ENCODE results near the gene HDAC8. TPM values are rescaled to one million over a fixed set of nuclear protein-coding genes. Genes with fewer than 3 reads are reported as not detected.

HDAC8 gene
- total and polyA plus RNA-seq, 2 donors (not counting 1 experiment from before 2014, with no cell fraction given), result 13.3 to 41.9 TPM

DNA sequence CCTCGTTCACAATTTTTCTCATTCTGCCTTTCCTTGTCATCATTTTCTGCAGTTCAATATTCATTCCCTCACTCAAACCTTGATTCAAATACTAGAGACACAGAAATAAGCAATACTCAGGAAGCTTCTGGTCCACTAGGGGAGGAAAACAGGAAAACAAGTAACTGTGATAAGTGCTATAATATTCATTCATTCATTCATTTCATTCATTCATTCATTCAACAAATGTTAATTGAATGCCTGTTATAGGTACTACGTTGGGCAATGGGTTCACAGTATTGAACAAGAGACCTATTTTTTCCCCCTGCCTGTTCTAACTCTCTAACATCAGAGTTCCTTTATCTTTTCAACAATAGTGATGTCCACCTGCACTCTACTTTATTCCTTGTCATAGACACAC is 104.0 kb downstream of the HDAC8 start:
- Histone ChIP-seq H3K36me3 (replicated peaks in 1 of 2; ENCODE audit: control extremely low read depth in 1 of 2, control insufficient read depth in 1 of 2, extremely low read depth in 1 of 2, insufficient read depth in 2 of 2, low read length in 1 of 2) (no peaks in the 10 kb centered on the region), H3K27me3 (replicated peaks in 1 of 4; ENCODE audit: control extremely low read depth in 1 of 4, control insufficient read depth in 3 of 4, insufficient read depth in 4 of 4, low read length in 3 of 4) (no peaks in the 10 kb centered on the region), H3K4me3 (ENCODE audit: control extremely low read depth in 1 of 5, extremely low read depth in 1 of 5, insufficient read depth in 1 of 5, low read depth in 2 of 5, low read length in 4 of 5) (no peak overlapping the region), H4K20me1 (ENCODE audit: control insufficient read depth, insufficient read depth, low read length, poor library complexity, severe bottlenecking) (no peaks in the 10 kb centered on the region), H3K9ac (ENCODE audit: low read length) (no peak overlapping the region), H3K27ac (ENCODE audit: low read length in 2 of 2) (no peak overlapping the region), H3K79me2 (ENCODE audit: control insufficient read depth, insufficient read depth, low read length) (no peaks in the 10 kb centered on the region), H3K4me1 (ENCODE audit: control insufficient read depth in 2 of 2, insufficient read depth in 2 of 2, low read length in 2 of 2) (no peaks in the 10 kb centered on the region), H2AFZ (ENCODE audit: insufficient read depth, low read depth, low read length, poor library complexity, severe bottlenecking) (no peak overlapping the region), H3K9me3 (ENCODE audit: control extremely low read depth in 1 of 3, control insufficient read depth in 2 of 3, insufficient read depth in 1 of 3, low read length in 2 of 3) (no peaks in the 10 kb centered on the region), H3K4me2 (replicated peaks; ENCODE audit: low read depth, low read length, poor library complexity, severe bottlenecking) (no peak overlapping the region)
- TF ChIP-seq EZH2 (IDR thresholded peaks at IDR 0.05; ENCODE audit: borderline replicate concordance, insufficient read depth, low read depth, low read length, poor library complexity, severe bottlenecking), result no peak
- TF ChIP-seq, protein P1, sequence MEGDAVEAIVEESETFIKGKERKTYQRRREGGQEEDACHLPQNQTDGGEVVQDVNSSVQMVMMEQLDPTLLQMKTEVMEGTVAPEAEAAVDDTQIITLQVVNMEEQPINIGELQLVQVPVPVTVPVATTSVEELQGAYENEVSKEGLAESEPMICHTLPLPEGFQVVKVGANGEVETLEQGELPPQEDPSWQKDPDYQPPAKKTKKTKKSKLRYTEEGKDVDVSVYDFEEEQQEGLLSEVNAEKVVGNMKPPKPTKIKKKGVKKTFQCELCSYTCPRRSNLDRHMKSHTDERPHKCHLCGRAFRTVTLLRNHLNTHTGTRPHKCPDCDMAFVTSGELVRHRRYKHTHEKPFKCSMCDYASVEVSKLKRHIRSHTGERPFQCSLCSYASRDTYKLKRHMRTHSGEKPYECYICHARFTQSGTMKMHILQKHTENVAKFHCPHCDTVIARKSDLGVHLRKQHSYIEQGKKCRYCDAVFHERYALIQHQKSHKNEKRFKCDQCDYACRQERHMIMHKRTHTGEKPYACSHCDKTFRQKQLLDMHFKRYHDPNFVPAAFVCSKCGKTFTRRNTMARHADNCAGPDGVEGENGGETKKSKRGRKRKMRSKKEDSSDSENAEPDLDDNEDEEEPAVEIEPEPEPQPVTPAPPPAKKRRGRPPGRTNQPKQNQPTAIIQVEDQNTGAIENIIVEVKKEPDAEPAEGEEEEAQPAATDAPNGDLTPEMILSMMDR (IDR thresholded peaks at IDR 0.05), result no peak
- Mint-ChIP-seq H3K27ac (no peak overlapping the region), H3K4me1 (no peaks in the 10 kb centered on the region), H3K27me3 (no peaks in the 10 kb centered on the region), H3K4me3 (no peak overlapping the region), H3K9me3 (ENCODE audit: insufficient read depth) (no peaks in the 10 kb centered on the region)
- DNase-seq (no peak), ATAC-seq (ENCODE audit: low read depth) (no peak)
- ChIA-PET POLR2A (no interaction called here), CTCF (no interaction called here)
- no CpG with 5 or more reads among the region's 2 CpGs for WGBS (ENCODE audit: insufficient coverage)
- intact Hi-C loops (cut with micrococcal nuclease), result no loop called here

DNA sequence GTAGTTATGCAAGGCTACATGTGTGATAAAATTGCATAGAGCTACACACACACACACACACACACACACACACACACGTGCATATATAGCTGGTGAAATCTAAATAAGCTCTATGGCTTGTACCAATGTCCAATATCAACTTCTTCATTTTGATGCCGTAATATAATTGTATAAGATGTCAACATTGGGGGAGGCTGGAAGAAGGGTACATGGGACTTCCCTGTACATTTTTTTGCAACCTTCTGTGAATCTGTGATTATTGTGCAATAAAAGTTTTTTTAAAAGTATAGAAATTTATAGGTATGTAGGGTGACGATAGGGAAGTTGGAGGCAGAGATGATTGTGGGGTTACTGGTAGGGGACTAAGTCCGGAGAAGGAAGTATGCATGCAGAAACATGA is 105.5 kb downstream of the HDAC8 start:
- Mint-ChIP-seq H3K27ac (no peak overlapping the region), H3K27me3 (no peaks in the 10 kb centered on the region), H3K4me3 (no peak overlapping the region), H3K9me3 (ENCODE audit: insufficient read depth) (no peaks in the 10 kb centered on the region), H3K4me1 (no peaks in the 10 kb centered on the region)
- no peaks in the 10 kb centered on the region for H3K4me1 ChIP-seq (ENCODE audit: control insufficient read depth in 2 of 2, insufficient read depth in 2 of 2, low read length in 2 of 2)
- no peaks in the 10 kb centered on the region for H4K20me1 ChIP-seq (ENCODE audit: control insufficient read depth, insufficient read depth, low read length, poor library complexity, severe bottlenecking)
- CTCF ChIA-PET, result no interaction called here
- TF ChIP-seq, protein P1 (IDR thresholded peaks at IDR 0.05), result no peak
- TF ChIP-seq EZH2 (IDR thresholded peaks at IDR 0.05; ENCODE audit: borderline replicate concordance, insufficient read depth, low read depth, low read length, poor library complexity, severe bottlenecking), result no peak
- H2AFZ ChIP-seq (ENCODE audit: insufficient read depth, low read depth, low read length, poor library complexity, severe bottlenecking), result no peak overlapping the region
- no peaks in the 10 kb centered on the region for H3K9me3 ChIP-seq (ENCODE audit: control extremely low read depth in 1 of 3, control insufficient read depth in 2 of 3, insufficient read depth in 1 of 3, low read length in 2 of 3)
- no peaks in the 10 kb centered on the region for H3K79me2 ChIP-seq (ENCODE audit: control insufficient read depth, insufficient read depth, low read length)
- no peaks in the 10 kb centered on the region for H3K27me3 ChIP-seq (replicated peaks in 1 of 4; ENCODE audit: control extremely low read depth in 1 of 4, control insufficient read depth in 3 of 4, insufficient read depth in 4 of 4, low read length in 3 of 4)
- H3K4me3 ChIP-seq (ENCODE audit: control extremely low read depth in 1 of 5, extremely low read depth in 1 of 5, insufficient read depth in 1 of 5, low read depth in 2 of 5, low read length in 4 of 5), result no peak overlapping the region
- ATAC-seq (ENCODE audit: low read depth) (no peak), DNase-seq (no peak)
- H3K36me3 ChIP-seq (replicated peaks in 1 of 2; ENCODE audit: control extremely low read depth in 1 of 2, control insufficient read depth in 1 of 2, extremely low read depth in 1 of 2, insufficient read depth in 2 of 2, low read length in 1 of 2), result no peaks in the 10 kb centered on the region
- 95% methylated on average over 2 of the region's 4 CpGs for WGBS (ENCODE audit: insufficient coverage)
- H3K27ac ChIP-seq (ENCODE audit: low read length in 2 of 2), result no peak overlapping the region
- intact Hi-C loops (cut with micrococcal nuclease), result no loop called here
- POLR2A ChIA-PET, result no interaction called here
- no peak overlapping the region for H3K9ac ChIP-seq (ENCODE audit: low read length)
- H3K4me2 ChIP-seq (replicated peaks; ENCODE audit: low read depth, low read length, poor library complexity, severe bottlenecking), result no peak overlapping the region

All from B cell (primary cell).